ENCODE data around the gene COL18A1.

- TF ChIP-seq CTCF (IDR thresholded peaks at IDR 0.05), result no peak
- no peak for TF ChIP-seq POLR2AphosphoS5 (IDR thresholded peaks at IDR 0.05)
- no peak for TF ChIP-seq POLR2A (IDR thresholded peaks at IDR 0.05)
Measured at GRCh38 chr21:45470773-45471524, 66.0 kb downstream of the COL18A1 start.

Measured in transverse colon (tissue), 4 donors.